K562 (cell line): Measurements from ENCODE around the gene HYI. TPM values are rescaled to one million over a fixed set of nuclear protein-coding genes. Genes with fewer than 3 reads are reported as not detected.

Source experiments
- CBFA2T3 ChIP-seq: fragments of 450-650 bp; IDR thresholded peaks from 2 replicates; pipeline ENCODE4 v1.6.1; 2017
- ILK ChIP-seq: fragments of 450-650 bp; IDR thresholded peaks from 2 replicates; pipeline ENCODE4 v1.6.1; 2016; ENCODE audit warnings: missing genetic modification characterization, low read depth, mild to moderate bottlenecking, missing compliant biosample characterization, moderate library complexity, borderline replicate concordance
- MCM3 ChIP-seq: fragments of 450-650 bp; IDR thresholded peaks from 2 replicates; pipeline ENCODE4 v1.6.1; 2016
- MTA2 ChIP-seq: fragments of 450-650 bp; IDR thresholded peaks from 2 replicates; pipeline ENCODE4 v1.6.1; 2016; ENCODE audit warnings: low read depth
- RCOR1 ChIP-seq, 2 experiments: IDR thresholded peaks; 2 replicates each; pipeline ENCODE4 v1.6.1; 2012; ENCODE audit warnings: low read depth in 2 of 2, low read length in 2 of 2, borderline replicate concordance in 1 of 2, improper control_type of control experiment in 1 of 2
- SIN3A ChIP-seq, 2 experiments: fragments of 150-350 bp in 1 of 2; IDR thresholded peaks; 2 replicates each; pipeline ENCODE4 v1.6.1; 2011 to 2016; ENCODE audit warnings: borderline replicate concordance in 2 of 2, low read depth in 2 of 2, low read length in 2 of 2, mild to moderate bottlenecking in 2 of 2, moderate library complexity in 2 of 2; ENCODE audit not compliant: control insufficient read depth in 1 of 2
- SRSF9 ChIP-seq: fragments of 200-400 bp; formaldehyde crosslinking; IDR thresholded peaks from 2 replicates; pipeline ENCODE4 v1.6.1; 2017; ENCODE audit warnings: low read depth, low read length, borderline replicate concordance
- ZFX ChIP-seq: sonication (generic); formaldehyde crosslinking; IDR thresholded peaks from 2 replicates; pipeline ENCODE4 v1.8.0; 2022; ENCODE audit warnings: mild to moderate bottlenecking, missing genetic modification reagents, moderate library complexity
- ZKSCAN8 ChIP-seq: fragments of 200-800 bp; sonication (Bioruptor generic); IDR thresholded peaks from 2 replicates; pipeline ENCODE4 v1.6.1; 2016; ENCODE audit warnings: missing genetic modification characterization, missing compliant biosample characterization
- ZNF232 ChIP-seq: sonication (generic); formaldehyde crosslinking; IDR thresholded peaks from 2 replicates; pipeline ENCODE4 v1.8.0; 2022; ENCODE audit warnings: mild to moderate bottlenecking, missing genetic modification reagents
- ZNF274 ChIP-seq: IDR thresholded peaks from 2 replicates; pipeline ENCODE4 v1.6.1; 2011; ENCODE audit warnings: low read depth, mild to moderate bottlenecking, low read length, moderate library complexity, borderline replicate concordance
- ZNF644 ChIP-seq: fragments of 200-800 bp; sonication (Bioruptor generic); IDR thresholded peaks from 2 replicates; pipeline ENCODE4 v1.6.1; 2016; ENCODE audit warnings: low read depth, missing genetic modification characterization, missing compliant biosample characterization
- polyA plus RNA-seq, 8 experiments: library from polyadenylated mRNA; depleted of rRNA in 4 of 8; stranded (reverse) in 5 of 8; unstranded in 3 of 8; fragments of >200 nt; fragmentation: Nextera tagmentation in 2 of 8; fragmentation: Illumina TruSeq in 1 of 8; extraction: Ambion mirVana in 2 of 8; extraction: Trizol in 1 of 8; gene quantifications; 2 replicates each; pipeline versions ENCODE4 v1.2.1 to v1.2.3, GENCODE V29; 2011 to 2014; ENCODE audit warnings: inconsistent platforms in 1 of 8, missing spikeins in 1 of 8
- total RNA-seq, 7 experiments: library from RNA; depleted of rRNA in 6 of 7; stranded (reverse); fragments of >200 nt in 6 of 7; fragmentation: Illumina TruSeq in 2 of 7; extraction: Trizol in 2 of 7; gene quantifications; 2 replicates each; pipeline versions ENCODE4 v1.2.1 to v1.2.3, GENCODE V29; 2011 to 2021; ENCODE audit warnings: low replicate concordance in 1 of 7
- TF ChIP-seq, protein P1 (sequence below): fragments of 450-650 bp; IDR thresholded peaks from 2 replicates; pipeline ENCODE4 v1.6.1; 2017; ENCODE audit warnings: antibody characterized with exemption
- TF ChIP-seq, protein P2 (sequence below): sonication (generic); formaldehyde crosslinking; IDR thresholded peaks from 2 replicates; pipeline ENCODE4 v1.8.0; 2023; ENCODE audit warnings: missing genetic modification reagents, mild to moderate bottlenecking, borderline replicate concordance
- TF ChIP-seq, protein P3 (sequence below): fragments of 450-650 bp; formaldehyde crosslinking; IDR thresholded peaks from 2 replicates; pipeline ENCODE4 v1.4.0; 2020; ENCODE audit warnings: mild to moderate bottlenecking, moderate library complexity

Gene HYI
- total and polyA plus RNA-seq, 9 of the 15 experiments (the other 6 are each of a cell fraction or from before 2014, with no cell fraction given): 0.04 to 4.1 (median 1.4) TPM; not detected in 1

DNA sequence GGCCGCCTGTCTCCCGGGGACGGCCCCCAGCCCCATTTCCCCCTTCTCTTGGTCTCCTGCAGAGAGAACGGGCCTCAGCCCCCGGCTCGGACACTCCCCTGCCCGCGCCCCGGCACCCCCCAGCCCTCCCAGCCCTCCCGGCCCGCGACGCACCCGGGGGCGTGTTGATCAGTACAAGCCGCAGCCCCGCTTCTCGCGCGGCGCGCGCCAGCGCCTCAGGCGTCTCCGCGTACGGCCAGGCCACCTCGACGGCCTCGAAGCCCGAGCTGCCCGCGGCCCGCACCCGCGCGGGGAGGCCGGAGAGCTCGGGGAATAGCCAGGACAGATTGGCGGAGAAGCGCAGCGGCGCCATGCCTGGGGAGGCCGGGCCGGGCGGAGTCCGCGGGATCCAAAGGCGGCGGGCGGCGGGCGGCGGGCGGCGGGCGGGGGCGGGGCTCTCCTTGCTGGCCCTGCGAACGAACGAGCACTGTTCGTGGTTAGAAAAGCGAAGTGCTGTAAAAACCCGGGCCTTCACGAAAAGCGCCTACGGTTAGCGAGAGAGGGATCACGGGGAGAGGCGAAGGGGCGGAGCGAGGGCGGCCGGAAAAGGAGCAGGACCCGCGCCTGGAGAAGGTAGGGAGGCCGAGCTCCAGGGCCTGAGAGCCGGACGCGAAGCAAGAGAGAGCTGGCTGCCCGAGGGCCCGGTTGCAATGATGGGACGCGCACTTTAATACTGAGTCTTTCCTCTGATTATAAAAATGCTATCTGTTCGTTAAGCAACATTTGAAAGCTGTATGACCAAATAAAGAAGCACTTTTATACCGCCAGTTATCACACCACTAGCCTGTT is at the start of gene HYI (continued):
- TF ChIP-seq ZNF232 (CRISPR knock-in tag) (no peak), MCM3 (no peak), SRSF9 (no peak), ILK (tag) (no peak), SIN3A (IDR thresholded peaks at IDR 0.05; ENCODE audit: borderline replicate concordance in 2 of 2, control insufficient read depth in 1 of 2, low read depth in 2 of 2, low read length in 2 of 2) (no peak), MTA2 (no peak), RCOR1 (IDR thresholded peaks at IDR 0.05; ENCODE audit: borderline replicate concordance in 1 of 2, low read depth in 2 of 2, low read length in 2 of 2) (no peak), ZNF644 (tag) (no peak), CBFA2T3 (no peak), ZNF274 (no peak), ZKSCAN8 (no peak), ZFX (CRISPR knock-in tag) (peak; percentile 41; the same call in 1 of the 2 replicates)
- TF ChIP-seq, protein P1, sequence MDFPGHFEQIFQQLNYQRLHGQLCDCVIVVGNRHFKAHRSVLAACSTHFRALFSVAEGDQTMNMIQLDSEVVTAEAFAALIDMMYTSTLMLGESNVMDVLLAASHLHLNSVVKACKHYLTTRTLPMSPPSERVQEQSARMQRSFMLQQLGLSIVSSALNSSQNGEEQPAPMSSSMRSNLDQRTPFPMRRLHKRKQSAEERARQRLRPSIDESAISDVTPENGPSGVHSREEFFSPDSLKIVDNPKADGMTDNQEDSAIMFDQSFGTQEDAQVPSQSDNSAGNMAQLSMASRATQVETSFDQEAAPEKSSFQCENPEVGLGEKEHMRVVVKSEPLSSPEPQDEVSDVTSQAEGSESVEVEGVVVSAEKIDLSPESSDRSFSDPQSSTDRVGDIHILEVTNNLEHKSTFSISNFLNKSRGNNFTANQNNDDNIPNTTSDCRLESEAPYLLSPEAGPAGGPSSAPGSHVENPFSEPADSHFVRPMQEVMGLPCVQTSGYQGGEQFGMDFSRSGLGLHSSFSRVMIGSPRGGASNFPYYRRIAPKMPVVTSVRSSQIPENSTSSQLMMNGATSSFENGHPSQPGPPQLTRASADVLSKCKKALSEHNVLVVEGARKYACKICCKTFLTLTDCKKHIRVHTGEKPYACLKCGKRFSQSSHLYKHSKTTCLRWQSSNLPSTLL: no peak
- TF ChIP-seq, protein P2, sequence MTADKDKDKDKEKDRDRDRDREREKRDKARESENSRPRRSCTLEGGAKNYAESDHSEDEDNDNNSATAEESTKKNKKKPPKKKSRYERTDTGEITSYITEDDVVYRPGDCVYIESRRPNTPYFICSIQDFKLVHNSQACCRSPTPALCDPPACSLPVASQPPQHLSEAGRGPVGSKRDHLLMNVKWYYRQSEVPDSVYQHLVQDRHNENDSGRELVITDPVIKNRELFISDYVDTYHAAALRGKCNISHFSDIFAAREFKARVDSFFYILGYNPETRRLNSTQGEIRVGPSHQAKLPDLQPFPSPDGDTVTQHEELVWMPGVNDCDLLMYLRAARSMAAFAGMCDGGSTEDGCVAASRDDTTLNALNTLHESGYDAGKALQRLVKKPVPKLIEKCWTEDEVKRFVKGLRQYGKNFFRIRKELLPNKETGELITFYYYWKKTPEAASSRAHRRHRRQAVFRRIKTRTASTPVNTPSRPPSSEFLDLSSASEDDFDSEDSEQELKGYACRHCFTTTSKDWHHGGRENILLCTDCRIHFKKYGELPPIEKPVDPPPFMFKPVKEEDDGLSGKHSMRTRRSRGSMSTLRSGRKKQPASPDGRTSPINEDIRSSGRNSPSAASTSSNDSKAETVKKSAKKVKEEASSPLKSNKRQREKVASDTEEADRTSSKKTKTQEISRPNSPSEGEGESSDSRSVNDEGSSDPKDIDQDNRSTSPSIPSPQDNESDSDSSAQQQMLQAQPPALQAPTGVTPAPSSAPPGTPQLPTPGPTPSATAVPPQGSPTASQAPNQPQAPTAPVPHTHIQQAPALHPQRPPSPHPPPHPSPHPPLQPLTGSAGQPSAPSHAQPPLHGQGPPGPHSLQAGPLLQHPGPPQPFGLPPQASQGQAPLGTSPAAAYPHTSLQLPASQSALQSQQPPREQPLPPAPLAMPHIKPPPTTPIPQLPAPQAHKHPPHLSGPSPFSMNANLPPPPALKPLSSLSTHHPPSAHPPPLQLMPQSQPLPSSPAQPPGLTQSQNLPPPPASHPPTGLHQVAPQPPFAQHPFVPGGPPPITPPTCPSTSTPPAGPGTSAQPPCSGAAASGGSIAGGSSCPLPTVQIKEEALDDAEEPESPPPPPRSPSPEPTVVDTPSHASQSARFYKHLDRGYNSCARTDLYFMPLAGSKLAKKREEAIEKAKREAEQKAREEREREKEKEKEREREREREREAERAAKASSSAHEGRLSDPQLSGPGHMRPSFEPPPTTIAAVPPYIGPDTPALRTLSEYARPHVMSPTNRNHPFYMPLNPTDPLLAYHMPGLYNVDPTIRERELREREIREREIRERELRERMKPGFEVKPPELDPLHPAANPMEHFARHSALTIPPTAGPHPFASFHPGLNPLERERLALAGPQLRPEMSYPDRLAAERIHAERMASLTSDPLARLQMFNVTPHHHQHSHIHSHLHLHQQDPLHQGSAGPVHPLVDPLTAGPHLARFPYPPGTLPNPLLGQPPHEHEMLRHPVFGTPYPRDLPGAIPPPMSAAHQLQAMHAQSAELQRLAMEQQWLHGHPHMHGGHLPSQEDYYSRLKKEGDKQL (CRISPR knock-in tag): no peak
- TF ChIP-seq, protein P3, sequence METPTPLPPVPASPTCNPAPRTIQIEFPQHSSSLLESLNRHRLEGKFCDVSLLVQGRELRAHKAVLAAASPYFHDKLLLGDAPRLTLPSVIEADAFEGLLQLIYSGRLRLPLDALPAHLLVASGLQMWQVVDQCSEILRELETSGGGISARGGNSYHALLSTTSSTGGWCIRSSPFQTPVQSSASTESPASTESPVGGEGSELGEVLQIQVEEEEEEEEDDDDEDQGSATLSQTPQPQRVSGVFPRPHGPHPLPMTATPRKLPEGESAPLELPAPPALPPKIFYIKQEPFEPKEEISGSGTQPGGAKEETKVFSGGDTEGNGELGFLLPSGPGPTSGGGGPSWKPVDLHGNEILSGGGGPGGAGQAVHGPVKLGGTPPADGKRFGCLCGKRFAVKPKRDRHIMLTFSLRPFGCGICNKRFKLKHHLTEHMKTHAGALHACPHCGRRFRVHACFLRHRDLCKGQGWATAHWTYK (CRISPR knock-in tag): no peak
